Vagina (tissue), 2 donors: ENCODE measurements around the gene ACTRT2. TPM values are rescaled to one million over a fixed set of nuclear protein-coding genes. Genes with fewer than 3 reads are reported as not detected.

Experiments used
- DNase-seq, 2 donors: peaks; one replicate each; pipeline ENCODE4 v3.0.0-alpha.2; 2017; ENCODE audit errors: extremely low spot score in 2 of 2
- H3K27ac ChIP-seq: fragments of 200-600 bp; sonication (generic); one replicate; pipeline ENCODE4 v1.5.1; 2019
- H3K27me3 ChIP-seq: fragments of 200-600 bp; sonication (generic); one replicate; pipeline ENCODE4 v1.5.1; 2019
- H3K36me3 ChIP-seq, 2 donors: fragments of 200-600 bp; sonication (generic); one replicate each; pipeline ENCODE4 v1.5.1; 2017 to 2019
- H3K4me1 ChIP-seq: fragments of 200-600 bp; sonication (generic); one replicate; pipeline ENCODE4 v1.5.1; 2019
- H3K4me3 ChIP-seq, 2 donors: fragments of 200-600 bp; sonication (generic); 1 replicate in 1 of 2; 2 replicates in 1 of 2; pipeline ENCODE4 v1.5.1; 2016 to 2019
- H3K9me3 ChIP-seq: fragments of 200-600 bp; sonication (generic); one replicate; pipeline ENCODE4 v1.5.1; 2019
- POLR2A ChIP-seq, 2 donors: fragments of 450-650 bp; IDR thresholded peaks; one replicate each; pipeline ENCODE4 v1.6.1; 2017; ENCODE audit warnings: antibody characterized with exemption in 2 of 2, mild to moderate bottlenecking in 2 of 2, moderate library complexity in 2 of 2
- POLR2AphosphoS5 ChIP-seq, 2 donors: sonication (generic); formaldehyde crosslinking; IDR thresholded peaks; one replicate each; pipeline ENCODE4 v1.9.0; 2017; ENCODE audit warnings: antibody characterized with exemption in 2 of 2, mild to moderate bottlenecking in 2 of 2, low read depth in 1 of 2; ENCODE audit not compliant: insufficient read depth in 1 of 2
- intact Hi-C: fragments of 100-400 bp; cut with DNase I; formaldehyde crosslinking; loops from one replicate; pipeline ENCODE4 v1.15.1; 2023
- total RNA-seq: library from RNA; depleted of rRNA; stranded (reverse); fragments of >200 nt; gene quantifications from one replicate; pipeline ENCODE4 v1.2.3, GENCODE V29; 2016
- TF ChIP-seq, protein P1 (sequence below), 3 experiments: fragments of 450-650 bp in 2 of 3; fragments of 200-600 bp in 1 of 3; sonication (generic) in 1 of 3; IDR thresholded peaks; one replicate each; pipeline ENCODE4 v1.5.1; 2017 to 2019; ENCODE audit warnings: antibody characterized with exemption in 3 of 3, mild to moderate bottlenecking in 2 of 3, moderate library complexity in 2 of 3

ACTRT2 gene
- total RNA-seq, 1 donor from 2014 or later = not detected

GRCh38 chr1:3067301-3067670, 46.0 kb downstream of the ACTRT2 start:
- no peak for TF ChIP-seq POLR2AphosphoS5 (IDR thresholded peaks at IDR 0.05; ENCODE audit: insufficient read depth in 1 of 2, low read depth in 1 of 2)
- TF ChIP-seq, protein P1, sequence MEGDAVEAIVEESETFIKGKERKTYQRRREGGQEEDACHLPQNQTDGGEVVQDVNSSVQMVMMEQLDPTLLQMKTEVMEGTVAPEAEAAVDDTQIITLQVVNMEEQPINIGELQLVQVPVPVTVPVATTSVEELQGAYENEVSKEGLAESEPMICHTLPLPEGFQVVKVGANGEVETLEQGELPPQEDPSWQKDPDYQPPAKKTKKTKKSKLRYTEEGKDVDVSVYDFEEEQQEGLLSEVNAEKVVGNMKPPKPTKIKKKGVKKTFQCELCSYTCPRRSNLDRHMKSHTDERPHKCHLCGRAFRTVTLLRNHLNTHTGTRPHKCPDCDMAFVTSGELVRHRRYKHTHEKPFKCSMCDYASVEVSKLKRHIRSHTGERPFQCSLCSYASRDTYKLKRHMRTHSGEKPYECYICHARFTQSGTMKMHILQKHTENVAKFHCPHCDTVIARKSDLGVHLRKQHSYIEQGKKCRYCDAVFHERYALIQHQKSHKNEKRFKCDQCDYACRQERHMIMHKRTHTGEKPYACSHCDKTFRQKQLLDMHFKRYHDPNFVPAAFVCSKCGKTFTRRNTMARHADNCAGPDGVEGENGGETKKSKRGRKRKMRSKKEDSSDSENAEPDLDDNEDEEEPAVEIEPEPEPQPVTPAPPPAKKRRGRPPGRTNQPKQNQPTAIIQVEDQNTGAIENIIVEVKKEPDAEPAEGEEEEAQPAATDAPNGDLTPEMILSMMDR (IDR thresholded peaks at IDR 0.05) = no peak
- TF ChIP-seq POLR2A (IDR thresholded peaks at IDR 0.05) = no peak
- intact Hi-C loops = no loop called here
- peaks cover 41% of the 10 kb centered on the region for H3K4me1 ChIP-seq
- H3K36me3 ChIP-seq = no peaks in the 10 kb centered on the region
- H3K27ac ChIP-seq = no peak overlapping the region
- no peaks in the 10 kb centered on the region for H3K9me3 ChIP-seq
- DNase-seq = no peak
- H3K27me3 ChIP-seq = peaks cover 32% of the 10 kb centered on the region
- peak overlapping the region; percentile 41 to 43 for H3K4me3 ChIP-seq

DNA sequence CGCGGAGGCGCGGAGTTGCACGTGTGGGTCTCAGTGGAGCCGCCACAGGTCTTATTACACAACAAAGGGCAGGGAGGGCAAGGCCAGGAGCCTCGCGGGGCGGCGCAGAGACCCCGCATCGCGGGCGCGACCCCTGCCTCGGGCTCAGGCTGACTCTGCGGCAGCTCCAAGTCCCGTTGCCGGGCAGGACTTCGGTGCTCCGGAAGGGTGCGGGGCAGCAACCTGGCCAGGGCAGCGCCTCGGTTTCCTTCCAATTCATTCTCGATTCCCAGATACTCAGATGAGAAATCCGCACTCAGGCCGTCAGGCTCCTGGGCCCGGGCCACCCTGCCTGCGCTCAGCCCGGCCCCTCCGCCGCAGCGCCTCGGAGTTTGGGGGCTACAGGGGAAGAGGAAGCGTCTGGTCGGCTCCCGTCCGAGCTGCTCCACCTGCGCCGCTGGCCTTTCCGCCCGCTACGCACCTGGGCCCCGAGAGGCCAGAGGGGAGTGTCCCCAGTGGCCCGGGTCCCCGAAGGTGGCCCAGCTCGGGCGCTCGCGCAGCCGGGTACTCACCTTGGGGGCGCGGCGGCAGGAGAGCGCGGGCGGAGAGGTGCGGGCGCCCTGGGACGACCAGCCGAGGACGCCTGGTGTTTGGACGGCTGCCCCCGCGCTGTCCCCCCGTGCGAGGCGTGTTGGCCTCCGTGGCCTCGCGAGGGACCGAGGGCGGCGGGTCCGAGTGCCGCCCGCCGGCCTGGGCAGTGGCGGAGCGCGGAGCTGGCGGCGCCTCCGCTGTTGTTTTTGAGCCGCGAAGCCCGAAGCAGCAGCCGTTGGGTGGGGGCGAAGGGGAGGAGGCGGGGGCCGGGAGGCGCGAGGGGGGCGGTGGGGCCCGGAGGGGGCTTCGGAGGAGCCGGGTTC, 46.6 kb downstream of the ACTRT2 start:
- Histone ChIP-seq H3K9me3 (no peaks in the 10 kb centered on the region), H3K27me3 (peaks cover 36% of the 10 kb centered on the region), H3K36me3 (no peaks in the 10 kb centered on the region), H3K27ac (peak overlapping the region; percentile 24), H3K4me3 (peak overlapping the region; percentile 41 to 43), H3K4me1 (peaks cover 42% of the 10 kb centered on the region)
- TF ChIP-seq, protein P1 (IDR thresholded peaks at IDR 0.05) = no peak
- TF ChIP-seq POLR2A (IDR thresholded peaks at IDR 0.05) (no peak), POLR2AphosphoS5 (IDR thresholded peaks at IDR 0.05; ENCODE audit: insufficient read depth in 1 of 2, low read depth in 1 of 2) (no peak)
- DNase-seq = no peak
- intact Hi-C loops = loop anchor here (2.0 kb wide), 1 partner anchor 341 kb away; no protein-coding TSS in a partner anchor

DNA sequence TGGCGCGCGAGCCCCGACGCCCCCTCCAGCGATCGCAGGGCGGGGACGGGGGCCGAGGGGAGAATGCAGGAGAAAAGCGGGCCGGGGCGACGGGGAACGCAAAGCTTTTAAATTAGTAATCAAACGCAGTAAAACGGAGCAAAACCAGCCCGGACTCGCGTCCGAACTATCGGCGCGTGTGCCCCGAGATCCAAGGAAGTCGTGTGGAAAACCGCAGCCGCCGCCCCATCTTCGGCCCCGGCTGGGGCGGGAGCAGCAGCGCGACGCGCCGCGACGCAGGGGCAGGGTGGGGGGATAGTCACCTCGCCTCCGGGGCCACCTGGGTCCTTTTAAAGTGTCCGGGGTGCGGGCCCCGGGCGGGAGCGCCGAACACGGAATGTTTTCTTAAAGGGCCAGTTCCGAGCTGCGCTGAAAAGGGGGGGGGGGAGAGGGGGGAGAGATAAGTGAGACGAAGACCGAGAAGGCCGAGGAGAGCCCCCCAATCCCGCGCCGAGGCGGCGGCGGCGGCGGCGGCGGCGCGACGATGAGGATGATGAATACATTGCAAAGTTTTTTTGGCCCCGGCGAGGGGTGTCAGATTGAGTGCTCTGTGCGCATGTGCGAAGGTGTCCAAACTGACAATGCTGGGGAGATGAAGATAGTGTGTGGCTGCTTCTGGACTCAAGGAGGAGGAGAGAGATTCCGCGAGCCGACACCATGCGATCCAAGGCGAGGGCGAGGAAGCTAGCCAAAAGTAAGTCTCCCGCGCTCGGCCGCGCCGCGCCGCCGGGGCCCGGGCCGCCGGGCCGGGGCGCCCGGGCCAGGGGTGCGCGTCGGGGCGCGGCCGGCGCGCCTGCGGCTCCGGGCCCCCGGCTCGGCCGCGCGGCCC, 47.5 kb downstream of the ACTRT2 start, which contains the start of gene PRDM16:
PRDM16 (plus strand) TSS at position 640 of the 868 bp plus-strand sequence; CDS start at position 697, 57 bp downstream.
- Histone ChIP-seq H3K9me3 (no peaks in the 10 kb centered on the region), H3K36me3 (no peaks in the 10 kb centered on the region), H3K4me1 (peaks cover 42% of the 10 kb centered on the region), H3K27ac (peak within 1 kb of the TSS; percentile 47), H3K4me3 (peak within 1 kb of the TSS; percentile 61 to 76), H3K27me3 (peaks cover 35% of the 10 kb centered on the region)
- intact Hi-C loops = loop anchor here (2.0 kb wide), 1 partner anchor 340 kb away; no protein-coding TSS in a partner anchor
- DNase-seq = no peak
- TF ChIP-seq, protein P1 (IDR thresholded peaks at IDR 0.05) = no peak
- no peak for TF ChIP-seq POLR2AphosphoS5 (IDR thresholded peaks at IDR 0.05; ENCODE audit: insufficient read depth in 1 of 2, low read depth in 1 of 2)
- no peak for TF ChIP-seq POLR2A (IDR thresholded peaks at IDR 0.05)

- Histone ChIP-seq H3K27me3 (peaks cover 32% of the 10 kb centered on the region), H3K36me3 (no peaks in the 10 kb centered on the region), H3K9me3 (no peaks in the 10 kb centered on the region), H3K4me1 (peaks cover 40% of the 10 kb centered on the region), H3K27ac (peak overlapping the region; percentile 47), H3K4me3 (peak overlapping the region; percentile 61 to 76)
- TF ChIP-seq, protein P1 (IDR thresholded peaks at IDR 0.05) = no peak
- no peak for TF ChIP-seq POLR2A (IDR thresholded peaks at IDR 0.05)
- TF ChIP-seq POLR2AphosphoS5 (IDR thresholded peaks at IDR 0.05; ENCODE audit: insufficient read depth in 1 of 2, low read depth in 1 of 2) = no peak
- no peak for DNase-seq
- intact Hi-C loops = loop anchor here (2.0 to 10.0 kb wide), 3 partner anchors 205 to 339 kb away; no protein-coding TSS in a partner anchor
These were observed 48.4 kb downstream of the ACTRT2 start for GRCh38 chr1:3069491-3070308.
